K562 (cell line): ENCODE data around the gene MED13L. TPM values are rescaled to one million over a fixed set of nuclear protein-coding genes. Genes with fewer than 3 reads are reported as not detected.

ENCODE experiments used
- HNRNPL ChIP-seq: fragments of 200-400 bp; formaldehyde crosslinking; IDR thresholded peaks from 2 replicates; pipeline ENCODE4 v1.6.1; 2017; ENCODE audit warnings: low read depth, mild to moderate bottlenecking, low read length
- MLX ChIP-seq, 2 experiments: fragments of 450-650 bp in 1 of 2; sonication (generic) in 1 of 2; formaldehyde crosslinking; conservative IDR thresholded peaks; 2 replicates each; pipeline versions ENCODE4 v1.4.0 to v1.8.1; 2020 to 2022; ENCODE audit warnings: mild to moderate bottlenecking in 1 of 2, missing genetic modification reagents in 1 of 2
- MTA3 ChIP-seq: fragments of 450-650 bp; formaldehyde crosslinking; IDR thresholded peaks from 2 replicates; pipeline ENCODE4 v1.6.1; 2017; ENCODE audit warnings: mild to moderate bottlenecking, borderline replicate concordance
- REST ChIP-seq, 2 experiments: fragments of 450-650 bp; formaldehyde crosslinking in 1 of 2; IDR thresholded peaks; 2 replicates each; pipeline versions ENCODE4 v1.4.0 to v1.6.1; 2014 to 2020; ENCODE audit warnings: mild to moderate bottlenecking in 2 of 2, borderline replicate concordance in 1 of 2, low read depth in 1 of 2
- ZBTB40 ChIP-seq, 2 experiments: fragments of 450-650 bp in 1 of 2; sonication (generic) in 1 of 2; formaldehyde crosslinking in 1 of 2; IDR thresholded peaks; 2 replicates each; pipeline versions ENCODE4 v1.7.1 to v1.9.0; 2016 to 2022; ENCODE audit warnings: inconsistent platforms in 1 of 2, mild to moderate bottlenecking in 1 of 2, missing genetic modification reagents in 1 of 2
- ZZZ3 ChIP-seq: fragments of 450-650 bp; IDR thresholded peaks from 2 replicates; pipeline ENCODE4 v1.6.1; 2016; ENCODE audit warnings: antibody characterized with exemption, mild to moderate bottlenecking, moderate library complexity
- polyA plus RNA-seq, 8 experiments: library from polyadenylated mRNA; depleted of rRNA in 4 of 8; stranded (reverse) in 5 of 8; unstranded in 3 of 8; fragments of >200 nt; fragmentation: Nextera tagmentation in 2 of 8; fragmentation: Illumina TruSeq in 1 of 8; extraction: Ambion mirVana in 2 of 8; extraction: Trizol in 1 of 8; gene quantifications; 2 replicates each; pipeline versions ENCODE4 v1.2.1 to v1.2.3, GENCODE V29; 2011 to 2014; ENCODE audit warnings: inconsistent platforms in 1 of 8, missing spikeins in 1 of 8
- total RNA-seq, 7 experiments: library from RNA; depleted of rRNA in 6 of 7; stranded (reverse); fragments of >200 nt in 6 of 7; fragmentation: Illumina TruSeq in 2 of 7; extraction: Trizol in 2 of 7; gene quantifications; 2 replicates each; pipeline versions ENCODE4 v1.2.1 to v1.2.3, GENCODE V29; 2011 to 2021; ENCODE audit warnings: low replicate concordance in 1 of 7

Gene MED13L
- total and polyA plus RNA-seq, 9 of the 15 experiments (the other 6 are each of a cell fraction or from before 2014, with no cell fraction given): 13.4 to 90.3 (median 36.9) TPM

GRCh38 chr12:116196752-116197718, 80.5 kb downstream of the MED13L start (continued):
- TF ChIP-seq REST (IDR thresholded peaks at IDR 0.05; ENCODE audit: borderline replicate concordance): peak; percentile 19; the same call in 1 of the 2 replicates
- no peak for TF ChIP-seq REST (CRISPR knock-in tag; IDR thresholded peaks at IDR 0.05; ENCODE audit: low read depth)
- TF ChIP-seq ZZZ3: no peak
- no peak for TF ChIP-seq MLX (CRISPR knock-in tag; conservative IDR thresholded peaks at IDR 0.05)
- TF ChIP-seq ZBTB40 (IDR thresholded peaks at IDR 0.05): peak; percentile 56
- no peak for TF ChIP-seq ZBTB40 (CRISPR knock-in tag; IDR thresholded peaks at IDR 0.05)
- TF ChIP-seq MTA3: peak; percentile 93
- TF ChIP-seq HNRNPL: no peak
